ENCODE data around the gene CALN1.

The CALN1 gene

DNA sequence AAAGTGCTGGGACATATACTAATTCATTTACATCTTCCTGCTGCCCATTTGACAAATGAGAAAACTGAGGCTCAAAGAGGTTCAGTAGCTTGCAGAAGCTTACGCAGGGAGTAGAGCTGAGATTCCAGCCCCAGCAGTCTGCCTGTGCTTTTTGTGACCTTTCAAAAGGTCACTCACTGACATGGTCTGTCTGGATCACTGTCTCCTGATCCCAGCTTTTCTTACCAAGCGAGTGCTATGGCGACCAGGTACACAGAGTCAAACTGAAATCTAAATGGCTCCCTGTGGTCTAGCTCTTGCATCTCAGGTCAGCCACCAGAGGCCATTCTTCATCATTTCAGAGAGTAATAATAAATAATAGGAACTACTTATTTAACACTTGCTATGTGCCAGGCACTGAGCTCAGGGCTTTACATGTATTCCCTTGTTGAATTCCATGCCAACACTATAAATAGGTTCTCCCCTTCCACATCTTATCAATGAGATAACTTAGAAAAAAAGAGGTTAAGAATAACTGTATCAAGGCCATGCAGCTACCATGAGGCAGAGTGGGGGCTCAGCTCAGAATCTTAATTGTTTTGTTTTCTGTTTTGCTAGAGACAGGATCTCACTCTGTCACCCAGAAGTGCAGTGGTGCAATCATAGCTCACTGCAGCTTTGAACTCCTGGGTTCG lies 381.0 kb downstream of the CALN1 start:
- no peak for DNase-seq

DNA sequence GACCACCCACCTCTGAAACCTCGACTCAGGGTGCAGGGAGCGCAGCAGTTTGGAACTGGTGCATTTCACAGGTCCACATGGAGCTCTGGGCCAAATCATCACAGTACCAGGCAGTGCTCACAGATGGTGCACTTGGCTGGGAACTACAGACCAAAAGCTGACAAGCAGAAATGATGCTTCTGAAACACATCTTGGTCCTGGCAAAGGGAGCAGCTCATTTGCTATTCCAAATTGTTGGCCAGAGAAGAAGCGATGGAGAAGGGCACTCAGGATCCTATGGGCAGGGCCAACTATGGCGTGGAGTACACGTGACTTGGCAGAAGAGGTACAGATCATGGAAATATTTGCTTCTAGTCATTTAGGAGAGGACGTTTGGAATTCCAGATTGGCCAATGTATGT lies 383.9 kb downstream of the CALN1 start:
- DNase-seq = no peak

DNA sequence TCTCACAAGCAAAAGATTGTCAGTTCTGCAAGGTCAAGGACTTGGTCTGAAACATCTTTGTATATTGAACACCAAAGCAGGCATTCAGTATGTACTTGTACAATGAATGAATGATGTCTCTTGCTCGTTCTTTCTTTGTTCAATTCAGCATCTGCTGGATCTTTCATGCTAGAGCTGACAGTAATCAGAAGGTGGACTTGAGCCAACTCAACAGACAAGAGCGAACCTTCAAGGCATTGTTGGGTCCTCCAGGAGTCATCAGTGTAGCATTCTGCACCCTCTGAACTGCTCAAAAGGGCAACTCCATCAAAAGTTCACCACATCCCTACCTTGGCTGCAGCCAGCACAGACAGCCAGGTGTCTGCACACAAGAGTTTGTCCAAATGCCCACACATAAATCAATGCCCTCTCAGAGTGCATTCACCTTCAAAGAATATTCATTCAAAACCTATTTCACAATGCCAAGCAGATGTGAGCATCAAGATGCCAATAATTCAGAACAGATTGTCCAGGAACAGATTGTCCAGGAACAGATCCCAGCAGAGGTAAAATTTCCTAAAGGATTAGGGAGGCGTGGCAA lies 386.7 kb downstream of the CALN1 start:
- DNase-seq = no peak

DNA sequence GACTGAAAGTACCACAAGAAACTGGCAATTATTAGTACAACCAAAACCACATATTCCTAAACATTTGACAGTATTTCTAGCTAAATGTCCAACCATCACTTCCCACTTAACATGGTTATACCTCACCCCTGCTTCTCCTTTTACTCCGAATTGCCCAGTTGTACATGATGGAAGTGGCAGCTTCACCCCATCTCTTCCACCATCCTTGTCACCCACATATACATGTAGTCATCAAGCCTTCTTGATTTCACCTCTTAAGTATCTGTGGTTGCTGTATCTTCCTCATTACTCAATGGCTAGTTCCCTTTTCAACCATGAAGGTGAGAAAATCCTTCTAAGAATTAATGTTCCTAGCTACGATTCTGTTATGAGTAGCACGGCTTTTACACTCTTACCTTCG lies 388.2 kb downstream of the CALN1 start:
- peak; percentile 4 for DNase-seq

DNA sequence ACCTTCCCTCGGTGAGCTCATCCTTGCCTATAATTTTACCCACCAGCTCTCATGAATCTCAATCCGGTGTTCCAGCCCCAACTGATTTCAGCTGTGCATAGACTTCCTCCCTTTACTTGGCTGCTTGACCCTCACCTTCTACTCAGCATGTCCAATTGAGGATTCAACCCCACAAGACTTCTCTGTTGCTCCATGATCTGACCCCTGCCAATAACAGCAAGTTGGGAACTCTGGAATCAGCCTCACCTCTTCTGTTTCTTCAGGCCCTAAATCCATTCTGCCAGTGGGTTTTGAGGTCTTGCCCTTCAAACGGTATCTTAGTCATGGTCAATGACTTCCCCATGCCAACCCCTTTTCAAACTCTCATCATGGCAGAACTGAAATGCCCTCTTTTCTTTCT lies 390.4 kb downstream of the CALN1 start:
- no peak for DNase-seq

DNA sequence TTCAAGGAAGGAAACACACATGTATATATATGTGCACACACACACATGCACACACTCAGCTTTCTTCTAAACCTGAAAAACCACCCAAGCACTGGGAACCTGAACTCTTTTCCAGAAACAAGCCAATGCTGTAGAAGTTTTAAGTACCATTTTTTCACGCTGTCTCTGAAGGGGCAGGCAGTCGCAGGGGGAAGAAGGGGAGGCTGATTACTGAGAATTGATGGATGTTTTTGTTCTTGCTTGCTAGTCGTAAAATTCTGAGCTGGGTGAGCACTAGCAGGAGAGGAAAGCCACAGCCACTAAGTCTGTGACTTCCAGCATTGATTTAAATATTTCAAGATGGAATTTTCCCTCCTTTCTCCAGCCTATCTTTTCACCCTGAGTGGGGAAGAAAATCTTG lies 391.8 kb downstream of the CALN1 start:
- DNase-seq = no peak

DNA sequence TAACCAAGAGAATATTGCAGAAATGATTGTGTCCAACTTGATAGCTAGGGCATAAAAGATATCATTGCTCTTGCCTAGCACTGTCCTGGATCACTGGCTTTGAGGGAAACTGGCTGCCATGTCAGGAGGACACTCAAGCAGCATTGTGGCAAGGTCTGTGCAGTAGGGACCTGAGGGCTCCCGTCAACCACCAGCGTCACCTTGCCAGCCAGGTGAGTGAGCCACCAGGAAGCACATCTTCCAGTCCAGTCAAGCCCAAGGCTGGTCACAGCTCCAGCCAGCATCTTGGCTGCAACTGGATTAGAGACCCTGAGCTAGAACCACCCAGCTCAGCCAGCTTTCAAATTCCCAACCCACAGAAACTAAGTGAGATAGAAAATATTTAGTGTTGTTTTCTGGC lies 392.7 kb downstream of the CALN1 start:
- DNase-seq = no peak

DNA sequence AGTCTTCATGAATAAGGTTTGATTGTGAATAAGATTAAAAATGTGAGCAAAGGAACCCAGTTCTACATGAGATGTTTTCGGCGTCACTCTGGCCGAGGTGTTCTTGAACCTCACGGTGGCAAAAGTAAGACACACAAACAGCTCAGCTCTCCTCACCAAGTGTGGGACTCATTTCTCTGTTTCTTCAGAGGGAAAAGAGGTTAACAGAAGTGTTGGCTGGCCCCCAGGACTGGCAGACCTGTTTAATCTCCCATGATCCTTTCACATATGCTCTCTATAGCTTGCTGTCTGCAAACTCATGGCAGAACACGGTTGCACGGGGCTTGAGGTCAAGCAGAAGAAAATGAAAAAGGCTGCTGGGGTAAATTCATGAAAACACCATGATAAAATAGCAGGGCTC lies 394.4 kb downstream of the CALN1 start:
- no peak for DNase-seq

DNA sequence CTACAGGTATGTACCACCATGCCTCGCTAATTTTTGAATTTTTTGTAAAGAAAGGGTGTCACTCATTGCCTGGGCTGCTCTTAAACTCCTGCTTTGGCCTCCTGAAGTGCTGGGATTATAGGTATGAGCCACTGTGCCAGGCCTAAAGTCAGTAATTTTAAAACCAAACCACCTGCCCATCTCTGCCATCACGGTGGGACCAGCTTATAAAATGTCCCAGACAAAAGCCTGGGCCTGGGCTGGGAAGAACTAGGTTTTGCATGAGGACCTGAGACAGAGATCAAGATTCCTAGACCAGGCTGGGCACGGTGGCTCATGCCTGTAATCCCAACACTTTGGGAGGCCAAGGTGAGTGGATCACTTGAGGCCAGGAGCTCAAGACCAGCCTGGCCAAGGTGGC lies 395.6 kb downstream of the CALN1 start:
- DNase-seq = no peak

DNA sequence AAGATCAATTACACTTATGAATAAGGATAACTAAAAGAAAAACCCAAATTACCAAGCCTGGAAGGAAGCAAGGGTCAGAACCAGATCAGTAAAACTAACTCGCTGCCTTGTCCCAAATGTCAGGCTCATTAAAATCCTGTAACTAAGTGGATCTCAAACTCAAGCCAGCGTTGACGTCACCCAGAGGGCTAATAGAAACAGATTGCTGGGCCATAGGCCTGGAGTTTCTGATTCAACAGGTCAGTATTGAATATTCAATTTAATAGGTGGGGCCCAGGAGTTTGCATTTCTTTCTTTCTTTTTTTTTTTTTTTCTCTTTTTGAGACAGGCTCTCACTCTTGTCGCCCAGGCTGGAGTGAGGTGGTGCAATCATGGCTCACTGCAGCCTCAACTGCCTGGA lies 397.0 kb downstream of the CALN1 start:
- DNase-seq = no peak

DNA sequence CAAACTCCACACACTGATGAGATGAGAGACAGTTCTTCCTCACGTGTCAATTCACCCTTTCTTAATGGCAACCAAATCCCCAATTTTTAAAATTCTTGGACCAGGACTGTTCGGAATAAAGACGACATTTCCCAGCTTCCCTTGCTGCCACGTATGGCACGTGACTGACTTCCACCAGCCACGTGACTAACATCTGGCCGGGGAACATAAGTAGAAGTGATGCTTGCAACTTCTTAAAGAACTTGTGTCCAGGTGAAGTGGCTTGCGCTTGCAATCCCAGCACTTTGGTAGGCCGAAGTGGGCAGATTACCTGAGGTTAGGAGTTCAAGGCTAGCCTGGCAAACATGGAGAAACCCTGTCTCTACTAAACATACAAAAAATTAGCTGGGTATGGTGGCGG lies 405.1 kb downstream of the CALN1 start:
- no peak for DNase-seq

DNA sequence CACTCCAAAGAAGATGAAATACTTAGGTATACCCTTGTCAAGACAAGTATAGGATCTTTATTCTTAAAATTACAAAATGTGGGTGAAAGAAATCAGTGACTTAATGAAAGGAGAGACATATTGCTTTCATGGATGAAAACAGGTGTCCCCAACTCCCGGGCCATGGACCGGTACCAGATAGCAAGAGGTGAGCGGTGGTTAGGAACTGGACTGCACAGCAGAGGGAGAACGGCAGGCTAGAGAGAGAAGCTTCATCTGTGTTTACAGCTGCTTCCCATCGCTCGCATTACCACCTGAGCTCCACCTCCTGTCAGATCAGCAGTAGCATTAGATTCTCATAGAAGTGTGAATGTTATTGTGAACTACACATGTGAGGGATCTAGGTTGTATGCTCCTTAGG lies 408.9 kb downstream of the CALN1 start:
- no peak for DNase-seq

DNA sequence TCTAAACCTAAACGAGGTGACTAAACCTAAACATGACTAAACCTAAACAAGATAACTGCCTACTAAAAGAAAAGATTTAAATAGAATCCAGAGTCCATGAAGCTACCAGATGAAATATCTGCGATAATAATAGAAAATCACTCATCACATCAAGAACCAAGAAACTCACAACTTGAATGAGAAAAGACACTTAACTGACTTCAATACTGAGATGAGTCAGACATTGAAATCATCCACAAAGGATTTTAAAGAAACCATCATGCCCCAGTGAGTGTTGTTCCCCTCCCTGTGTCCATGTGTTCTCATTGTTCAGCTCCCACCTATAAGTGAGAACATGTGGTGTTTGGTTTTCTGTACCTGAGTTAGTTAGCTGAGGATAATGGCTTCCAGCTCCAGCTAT lies 416.0 kb downstream of the CALN1 start:
- DNase-seq = no peak

DNA sequence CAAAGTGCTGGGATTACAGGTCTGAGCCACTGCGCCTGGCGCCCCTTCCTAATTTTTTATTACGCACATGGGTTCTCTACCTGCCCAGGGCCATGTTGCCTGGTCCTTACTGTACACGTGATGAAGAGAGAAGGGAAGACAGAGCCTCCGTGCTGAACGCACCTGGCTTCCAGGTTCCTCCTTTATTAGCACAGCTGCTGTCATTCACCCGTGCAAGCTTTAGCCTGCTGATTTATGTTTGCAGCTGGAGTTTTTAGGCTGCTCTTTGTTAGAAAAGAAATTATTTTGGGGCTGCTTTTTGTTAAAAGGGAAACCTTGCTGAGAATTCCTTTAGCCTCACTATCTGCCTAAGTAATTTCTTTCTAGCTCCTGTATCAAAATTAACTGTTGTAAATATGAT lies 417.0 kb downstream of the CALN1 start:
- no peak for DNase-seq

DNA sequence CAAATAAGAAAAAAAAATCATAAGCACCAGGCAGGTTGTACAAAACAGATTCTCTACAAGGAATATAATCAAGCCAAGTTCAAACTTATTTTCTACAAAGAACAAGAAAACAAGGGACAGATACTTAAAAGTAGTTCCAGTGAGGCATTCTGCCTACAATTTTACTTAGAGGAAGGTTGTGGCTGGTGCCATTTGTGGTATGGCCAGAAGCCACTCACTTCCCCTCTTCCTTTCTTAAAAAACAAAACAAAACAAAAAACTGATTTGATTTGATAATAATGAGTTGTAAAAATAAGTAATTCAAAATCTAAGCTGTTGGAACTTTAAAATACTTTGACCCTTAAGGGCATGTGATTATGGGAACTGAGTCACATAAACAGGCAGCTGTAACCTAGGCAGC lies 420.6 kb downstream of the CALN1 start:
- DNase-seq = no peak

DNA sequence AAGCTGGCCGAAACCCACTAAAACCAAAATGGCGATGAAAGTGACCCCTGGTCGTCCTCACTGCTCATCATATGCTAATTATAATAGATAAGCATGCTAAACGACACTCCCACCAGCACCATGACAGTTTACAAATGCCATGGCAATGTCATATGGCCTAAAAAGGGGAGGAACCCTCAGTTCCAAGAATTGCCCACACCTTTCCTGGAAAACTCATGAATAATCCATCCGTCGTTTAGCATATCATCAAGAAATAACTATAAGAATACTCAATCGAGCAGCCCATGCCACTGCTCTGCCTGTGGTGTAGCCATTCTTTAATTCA lies 422.0 kb downstream of the CALN1 start:
- DNase-seq = no peak

DNA sequence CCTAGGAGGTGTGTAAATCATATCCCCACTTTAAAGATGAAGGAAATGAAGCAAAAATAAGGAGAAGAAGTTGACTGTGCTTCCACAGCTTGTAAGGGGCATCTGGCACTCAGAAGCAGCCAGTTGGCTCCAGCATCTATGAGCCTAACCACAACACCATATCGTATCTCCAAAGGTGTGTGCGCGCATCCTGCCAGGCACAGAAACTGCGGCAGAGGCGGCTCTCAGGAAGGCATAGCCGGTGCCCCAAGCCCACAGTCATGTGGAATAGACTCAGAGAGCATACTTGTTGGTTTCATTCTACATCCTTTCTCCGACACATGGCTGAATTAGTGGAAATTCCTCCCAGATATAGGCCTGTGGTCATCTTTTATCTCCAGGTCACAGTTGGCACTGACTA lies 423.9 kb downstream of the CALN1 start:
- peak; percentile 12 for DNase-seq

DNA sequence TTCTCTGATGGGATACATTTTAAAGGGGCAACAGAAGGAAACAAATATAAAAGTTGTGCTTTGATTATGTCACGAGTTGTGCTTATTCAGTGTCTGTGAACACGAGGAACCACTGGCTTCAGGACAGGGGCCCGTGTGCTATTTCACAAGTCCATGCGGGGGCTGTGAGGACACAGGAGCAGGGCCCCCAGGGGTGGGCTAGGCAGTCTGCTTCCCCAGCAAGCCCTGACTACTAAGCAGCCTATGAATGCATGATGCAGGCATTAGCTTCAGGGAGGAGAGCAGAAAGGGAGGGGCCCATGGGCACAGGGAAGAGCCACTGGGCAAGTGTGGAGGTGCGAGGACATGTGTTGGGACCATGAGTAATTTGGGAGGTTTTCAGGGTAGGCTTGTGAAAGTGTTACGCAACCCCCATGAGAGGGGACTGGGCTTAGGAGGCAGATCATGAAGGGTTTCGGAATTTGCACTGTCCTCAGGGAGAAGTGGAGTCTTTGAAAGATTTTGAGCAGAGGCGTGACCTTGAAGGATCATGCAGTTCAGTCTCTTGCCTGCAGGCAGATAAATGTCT lies 424.9 kb downstream of the CALN1 start:
- no peak for DNase-seq

DNA sequence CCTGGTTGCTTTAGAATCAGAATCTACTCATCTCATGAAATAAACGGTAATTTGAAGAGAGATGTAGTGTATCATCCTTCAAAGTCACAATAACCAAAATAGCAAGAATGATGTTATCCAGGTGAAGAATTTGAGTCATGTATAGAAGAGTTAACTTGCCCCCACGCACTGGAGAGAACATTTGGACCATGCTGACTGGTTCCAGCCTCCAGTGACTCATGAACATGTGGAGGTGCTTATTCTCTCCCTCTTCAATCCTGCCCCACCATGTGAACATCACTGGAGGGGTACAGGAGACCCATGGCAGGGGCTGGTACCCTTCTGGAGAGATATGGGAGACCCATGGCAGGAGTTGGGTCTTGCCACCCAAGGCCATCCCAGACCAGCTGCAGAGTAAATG lies 427.8 kb downstream of the CALN1 start:
- DNase-seq = no peak

DNA sequence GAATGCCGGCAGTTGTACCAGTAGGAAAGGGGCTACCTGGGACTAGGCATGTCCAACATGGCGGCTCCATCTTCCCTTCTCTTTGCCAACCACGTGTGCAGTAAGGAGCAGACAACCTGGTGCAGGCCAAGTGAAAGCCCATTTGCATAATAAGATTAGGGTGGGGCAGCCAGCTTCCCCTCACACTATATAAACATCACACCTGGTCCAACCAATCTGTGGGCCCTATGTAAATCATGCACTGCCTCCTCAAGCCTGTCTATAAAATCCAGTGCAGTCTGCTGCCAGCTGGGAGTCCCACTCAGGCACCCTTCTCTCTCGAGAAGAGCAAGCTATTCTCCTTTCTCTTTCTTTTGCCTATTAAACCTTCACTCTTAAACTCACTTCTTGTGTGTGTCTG lies 429.3 kb downstream of the CALN1 start:
- no peak for DNase-seq

DNA sequence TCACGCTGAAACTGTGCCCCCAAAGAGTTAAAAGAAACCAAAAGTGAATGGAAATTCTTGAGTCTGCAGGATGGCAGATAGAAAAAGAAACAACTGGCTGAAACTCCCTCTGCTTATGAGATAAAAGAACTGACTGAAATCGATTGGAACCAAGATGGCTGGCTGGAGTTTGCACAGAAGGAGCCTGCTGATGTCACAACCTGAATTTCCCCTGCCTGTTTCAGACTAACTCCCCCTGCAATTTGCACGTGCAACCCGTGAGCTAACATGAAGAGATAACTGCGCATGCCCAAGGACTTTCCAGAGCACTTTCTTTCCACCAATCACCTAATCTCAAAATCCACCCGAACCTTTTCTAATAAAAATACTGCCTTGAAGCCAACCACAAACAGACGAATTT lies 435.5 kb downstream of the CALN1 start:
- DNase-seq = no peak

DNA sequence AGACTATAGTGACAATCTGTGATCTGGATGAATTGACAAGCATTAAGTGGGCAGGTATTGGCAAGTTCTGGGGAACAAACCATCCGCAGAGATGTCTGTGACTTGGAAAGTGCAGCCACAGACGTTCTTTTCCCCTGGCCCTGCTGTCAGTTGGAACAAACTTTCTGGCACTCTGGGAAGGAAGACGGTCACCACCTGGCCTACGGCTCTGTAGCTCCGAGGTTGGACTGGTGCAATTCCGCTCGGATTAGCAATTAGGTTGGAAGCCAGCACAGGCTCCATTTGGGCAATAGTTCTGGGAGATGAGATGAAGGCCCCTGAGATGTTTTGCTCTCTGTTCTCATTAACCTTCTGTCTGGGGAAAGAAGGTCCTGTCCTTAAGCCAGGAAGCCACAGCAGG lies 437.5 kb downstream of the CALN1 start:
- DNase-seq = no peak

DNA sequence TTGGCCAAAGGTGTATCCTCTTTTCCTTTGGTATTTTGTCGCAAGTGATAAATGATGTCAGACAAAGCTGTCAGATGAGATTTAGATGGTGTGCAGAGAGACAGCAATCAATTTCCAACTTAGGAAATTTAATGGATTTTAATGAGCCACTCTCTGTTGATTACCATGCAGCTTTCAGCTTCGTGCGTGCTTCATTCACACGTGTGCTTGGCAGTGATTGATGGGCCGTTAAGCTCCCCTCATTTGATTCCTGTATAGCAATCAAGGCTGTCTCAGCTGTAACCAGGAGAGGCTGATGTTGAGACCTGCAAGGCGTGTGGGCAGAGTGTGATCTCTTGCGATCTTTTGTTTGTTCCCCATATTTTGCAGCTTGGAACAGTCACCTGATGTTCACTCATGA lies 439.6 kb downstream of the CALN1 start:
- no peak for DNase-seq

DNA sequence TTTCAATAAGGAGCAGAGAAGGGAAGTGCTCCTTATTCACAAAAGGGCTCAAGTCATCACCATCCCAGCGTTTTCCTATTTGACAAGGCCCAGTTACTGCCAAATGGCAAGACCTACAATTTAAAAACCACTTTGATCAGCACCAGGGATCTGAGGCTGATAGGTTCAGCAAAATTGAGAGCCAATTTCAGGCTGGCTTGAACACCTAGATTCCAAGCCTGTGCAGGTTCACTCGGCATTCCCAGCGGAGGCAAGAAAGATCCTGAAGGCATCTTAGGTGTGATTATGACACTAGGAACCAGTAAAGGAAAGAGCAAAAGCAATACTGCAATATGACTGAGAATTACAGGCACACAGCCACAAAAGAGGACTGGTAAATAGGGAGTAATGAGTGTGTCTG lies 441.4 kb downstream of the CALN1 start:
- DNase-seq = no peak

DNA sequence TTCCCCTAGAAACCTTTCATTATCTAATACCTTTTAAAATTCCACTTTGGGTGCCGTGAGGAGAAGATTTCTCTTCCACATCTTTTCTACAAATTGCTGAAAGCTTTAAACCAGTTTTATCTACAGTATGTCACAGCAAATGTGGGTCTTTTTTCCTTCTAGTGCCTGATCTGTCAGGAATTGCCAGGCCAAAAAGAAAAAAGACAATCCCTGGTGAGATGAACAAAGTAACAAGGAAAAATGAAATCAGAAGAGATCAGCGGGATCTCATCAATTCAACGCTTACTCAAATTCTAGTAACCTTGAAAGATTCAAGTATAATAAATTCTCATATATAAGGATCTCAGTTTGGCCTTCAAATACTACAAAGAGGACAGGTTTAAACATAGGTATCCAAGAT lies 449.5 kb downstream of the CALN1 start:
- no peak for DNase-seq

Data from hematopoietic multipotent progenitor cell treated with erythropoietin and hydrocortisone succinate and interleukin-3 and kit ligand, for 6 days (in vitro differentiated cells).